Measurements from ENCODE around the gene PCED1B. TPM values are rescaled to one million over a fixed set of nuclear protein-coding genes. Genes with fewer than 3 reads are reported as not detected.

The PCED1B gene
- total RNA-seq, 1 donor from 2014 or later = 0.55 TPM

- intact Hi-C loops (cut with micrococcal nuclease) = no loop called here
- Histone ChIP-seq H3K36me3 (no peaks in the 10 kb centered on the region), H3K4me1 (no peaks in the 10 kb centered on the region), H3K27me3 (ENCODE audit: low read depth) (no peaks in the 10 kb centered on the region), H3K4me3 (no peak overlapping the region), H3K9me3 (replicated peaks) (no peaks in the 10 kb centered on the region), H3K27ac (replicated peaks) (no peak overlapping the region)
- DNase-seq = no peak
- no peak for TF ChIP-seq CTCF (IDR thresholded peaks at IDR 0.05; ENCODE audit: borderline replicate concordance)
Measured at GRCh38 chr12:47244835-47245234, 165.4 kb downstream of the PCED1B start.

- no peak for TF ChIP-seq CTCF (IDR thresholded peaks at IDR 0.05; ENCODE audit: borderline replicate concordance)
- Histone ChIP-seq H3K4me3 (no peak overlapping the region), H3K27ac (replicated peaks) (no peak overlapping the region), H3K4me1 (no peaks in the 10 kb centered on the region), H3K9me3 (replicated peaks) (no peaks in the 10 kb centered on the region), H3K27me3 (ENCODE audit: low read depth) (no peaks in the 10 kb centered on the region), H3K36me3 (no peaks in the 10 kb centered on the region)
- DNase-seq = no peak
- intact Hi-C loops (cut with micrococcal nuclease) = no loop called here
Measured at GRCh38 chr12:47245623-47246022, 166.2 kb downstream of the PCED1B start.

- H3K4me3 ChIP-seq = no peak overlapping the region
- DNase-seq = no peak
- no peak for TF ChIP-seq CTCF (IDR thresholded peaks at IDR 0.05; ENCODE audit: borderline replicate concordance)
- intact Hi-C loops (cut with micrococcal nuclease) = no loop called here
- H3K27me3 ChIP-seq (ENCODE audit: low read depth) = no peaks in the 10 kb centered on the region
- no peaks in the 10 kb centered on the region for H3K36me3 ChIP-seq
- H3K4me1 ChIP-seq = no peaks in the 10 kb centered on the region
- peaks cover 10% of the 10 kb centered on the region for H3K9me3 ChIP-seq (replicated peaks)
- H3K27ac ChIP-seq (replicated peaks) = no peak overlapping the region
Measured at GRCh38 chr12:47247418-47247817, 168.0 kb downstream of the PCED1B start.

- Histone ChIP-seq H3K4me1 (no peaks in the 10 kb centered on the region), H3K27ac (replicated peaks) (no peak overlapping the region), H3K9me3 (replicated peaks) (peaks cover 19% of the 10 kb centered on the region), H3K36me3 (no peaks in the 10 kb centered on the region), H3K27me3 (ENCODE audit: low read depth) (no peaks in the 10 kb centered on the region), H3K4me3 (no peak overlapping the region)
- TF ChIP-seq CTCF (IDR thresholded peaks at IDR 0.05; ENCODE audit: borderline replicate concordance) = no peak
- intact Hi-C loops (cut with micrococcal nuclease) = no loop called here
- no peak for DNase-seq
Measured at GRCh38 chr12:47249082-47249481, 169.7 kb downstream of the PCED1B start.

GRCh38 chr12:47249719-47250357 is 170.4 kb downstream of the PCED1B start:
- H3K27me3 ChIP-seq (ENCODE audit: low read depth) = no peaks in the 10 kb centered on the region
- DNase-seq = no peak
- no peaks in the 10 kb centered on the region for H3K4me1 ChIP-seq
- H3K27ac ChIP-seq (replicated peaks) = no peak overlapping the region
- peaks cover 27% of the 10 kb centered on the region for H3K9me3 ChIP-seq (replicated peaks)
- no peaks in the 10 kb centered on the region for H3K36me3 ChIP-seq
- intact Hi-C loops (cut with micrococcal nuclease) = no loop called here
- H3K4me3 ChIP-seq = no peak overlapping the region
- no peak for TF ChIP-seq CTCF (IDR thresholded peaks at IDR 0.05; ENCODE audit: borderline replicate concordance)

Measured in left ventricle myocardium inferior (tissue), 1 donor.